ENCODE data around the gene C11orf91.

C11orf91 gene

DNA sequence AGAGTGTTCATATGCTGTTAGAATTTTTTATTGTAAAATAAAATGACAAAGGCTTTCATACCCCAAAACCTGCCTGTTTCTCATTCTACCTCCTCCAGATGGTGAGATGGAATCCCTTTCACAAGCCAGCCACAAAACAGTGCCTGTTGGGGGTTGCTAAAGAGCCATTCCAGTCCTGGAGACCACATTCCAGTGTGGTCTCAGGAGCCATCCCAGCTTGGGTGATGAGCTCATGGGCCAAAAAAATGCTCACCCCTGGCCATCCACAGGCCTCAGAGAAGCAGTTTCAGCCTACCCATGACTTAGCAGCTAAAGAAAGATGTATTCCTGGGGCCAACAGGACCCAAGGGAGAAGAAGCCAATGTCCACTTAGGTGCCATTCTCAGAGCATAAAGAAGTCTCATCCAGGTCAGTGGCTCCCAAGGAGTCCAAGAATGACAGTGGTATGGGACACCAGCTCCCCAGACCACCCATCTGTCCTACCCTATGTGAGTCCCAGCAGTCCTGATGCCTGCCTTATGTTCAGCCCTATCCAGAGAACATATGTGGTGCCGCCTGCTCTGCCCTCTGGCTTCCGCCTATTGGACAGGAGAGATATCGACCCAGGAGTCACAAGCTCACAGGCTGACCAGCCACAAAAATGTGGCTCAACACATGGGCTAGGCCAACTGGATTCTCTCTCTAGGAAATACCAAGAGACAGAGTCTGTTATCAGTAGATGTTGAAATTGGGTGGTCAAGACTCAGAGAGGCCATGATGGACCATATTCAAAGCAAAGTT is 26.4 kb downstream of the C11orf91 start:
- no peak for DNase-seq (ENCODE audit: low read depth, low spot score)
- H3K4me3 ChIP-seq, result no peak overlapping the region
- H3K36me3 ChIP-seq (ENCODE audit: insufficient read depth, low read length), result no peaks in the 10 kb centered on the region
- TF ChIP-seq POLR2AphosphoS5 (IDR thresholded peaks at IDR 0.05; ENCODE audit: borderline replicate concordance, low read depth, low read length) (no peak), FOXP2 (optimal IDR thresholded peaks at IDR 0.05; ENCODE audit: control extremely low read depth, extremely low read length, insufficient read depth) (no peak), EZH2 (IDR thresholded peaks at IDR 0.05) (no peak)
- H3K9ac ChIP-seq (ENCODE audit: insufficient read length), result no peak overlapping the region
- H3K9me3 ChIP-seq (ENCODE audit: low read depth, low read length), result no peaks in the 10 kb centered on the region
- H3K27ac ChIP-seq, result no peak overlapping the region

DNA sequence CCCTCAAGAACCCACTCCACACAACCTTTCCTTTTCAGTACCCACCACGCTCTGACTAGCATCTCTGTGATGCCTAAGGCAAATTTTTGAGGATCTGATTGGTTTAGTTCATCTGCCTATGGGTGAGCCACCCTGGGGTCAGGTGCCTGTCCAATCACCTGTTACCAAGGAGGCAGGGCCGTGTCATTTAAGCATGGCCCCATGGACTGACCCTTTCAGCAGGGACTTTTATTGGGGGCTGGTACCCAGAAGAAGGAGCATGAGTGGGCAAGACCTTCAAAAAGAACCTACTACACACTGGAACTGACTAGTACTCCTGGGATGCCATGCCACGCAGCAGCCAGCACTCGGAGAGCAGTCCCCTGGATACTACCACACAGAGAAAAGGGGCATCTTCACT is 28.4 kb downstream of the C11orf91 start:
- no peak for TF ChIP-seq FOXP2 (optimal IDR thresholded peaks at IDR 0.05; ENCODE audit: control extremely low read depth, extremely low read length, insufficient read depth)
- no peak for TF ChIP-seq EZH2 (IDR thresholded peaks at IDR 0.05)
- no peak for TF ChIP-seq POLR2AphosphoS5 (IDR thresholded peaks at IDR 0.05; ENCODE audit: borderline replicate concordance, low read depth, low read length)
- Histone ChIP-seq H3K9me3 (ENCODE audit: low read depth, low read length) (no peaks in the 10 kb centered on the region), H3K4me3 (no peak overlapping the region), H3K27ac (no peak overlapping the region), H3K9ac (ENCODE audit: insufficient read length) (no peak overlapping the region), H3K36me3 (ENCODE audit: insufficient read depth, low read length) (no peaks in the 10 kb centered on the region)
- DNase-seq (ENCODE audit: low read depth, low spot score), result no peak

DNA sequence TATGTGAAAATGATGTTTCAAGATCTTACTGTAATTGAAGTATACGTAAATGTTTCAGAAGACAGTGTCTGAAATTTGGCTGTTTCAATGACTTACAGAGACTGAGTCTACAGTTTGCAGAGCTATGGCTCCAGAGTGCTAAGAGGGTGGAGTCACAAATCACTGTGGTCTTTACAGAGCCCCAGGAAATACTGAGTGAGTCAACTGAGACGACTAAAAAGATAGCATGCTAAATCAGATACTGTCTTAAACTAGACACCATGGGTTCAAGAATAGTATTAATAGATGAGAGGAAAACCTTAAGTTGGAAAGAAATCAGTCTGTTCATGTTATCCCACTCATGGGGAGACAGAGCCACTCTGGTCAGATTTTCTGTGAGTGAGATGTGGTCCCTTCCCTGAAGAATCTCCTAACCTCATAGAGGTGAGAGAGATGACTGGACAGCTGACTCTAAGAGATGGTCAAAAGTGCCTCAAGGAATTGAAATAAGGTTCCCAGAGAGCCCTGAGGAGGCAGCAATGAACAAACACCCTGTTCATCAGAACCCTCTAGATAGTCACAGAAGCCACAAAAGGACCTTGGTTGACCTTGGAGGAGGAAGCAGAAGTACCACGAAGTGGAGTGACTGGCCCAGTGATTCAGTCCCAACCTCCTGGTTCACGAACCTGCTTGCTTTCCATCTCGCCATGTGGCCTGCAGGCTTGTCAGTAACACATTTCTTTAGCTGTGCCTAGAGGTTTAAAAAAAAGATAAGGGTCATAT is 30.2 kb downstream of the C11orf91 start:
- no peak for TF ChIP-seq POLR2AphosphoS5 (IDR thresholded peaks at IDR 0.05; ENCODE audit: borderline replicate concordance, low read depth, low read length)
- no peak for TF ChIP-seq EZH2 (IDR thresholded peaks at IDR 0.05)
- TF ChIP-seq FOXP2 (optimal IDR thresholded peaks at IDR 0.05; ENCODE audit: control extremely low read depth, extremely low read length, insufficient read depth), result no peak
- no peak overlapping the region for H3K9ac ChIP-seq (ENCODE audit: insufficient read length)

DNA sequence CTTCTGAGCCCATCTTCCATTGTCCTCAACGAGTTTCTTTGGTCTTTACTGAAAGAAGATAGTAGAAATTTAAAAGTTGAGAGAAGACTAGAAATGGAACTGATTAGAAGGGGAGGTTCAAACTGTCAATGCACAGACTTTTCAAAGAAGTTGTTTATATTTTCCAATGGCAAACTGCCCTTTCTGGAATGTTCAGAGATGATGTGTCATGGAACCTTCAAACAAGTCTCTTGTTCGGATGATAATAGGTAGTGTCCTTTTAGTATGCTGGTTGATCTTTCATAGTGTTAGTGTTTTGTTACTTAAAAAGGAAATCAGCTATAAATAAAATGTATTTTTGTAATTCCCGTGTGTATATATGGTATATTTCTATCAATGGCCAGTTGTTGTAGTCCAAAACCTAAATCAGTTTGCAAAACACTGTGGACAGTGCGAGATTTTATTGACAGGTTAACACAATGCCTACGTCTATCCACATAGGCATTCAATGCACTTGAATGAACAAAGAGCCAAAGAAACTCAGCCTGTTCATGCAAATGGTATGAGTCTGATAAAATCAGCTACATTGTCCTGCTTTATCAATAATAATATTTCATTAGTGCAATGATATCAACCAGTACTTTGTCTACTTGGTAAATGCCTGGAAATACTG is 30.9 kb downstream of the C11orf91 start:
- no peak for DNase-seq (ENCODE audit: low read depth, low spot score)
- TF ChIP-seq POLR2AphosphoS5 (IDR thresholded peaks at IDR 0.05; ENCODE audit: borderline replicate concordance, low read depth, low read length) (no peak), FOXP2 (optimal IDR thresholded peaks at IDR 0.05; ENCODE audit: control extremely low read depth, extremely low read length, insufficient read depth) (no peak), EZH2 (IDR thresholded peaks at IDR 0.05) (no peak)
- no peaks in the 10 kb centered on the region for H3K9me3 ChIP-seq (ENCODE audit: low read depth, low read length)
- H3K4me3 ChIP-seq, result no peak overlapping the region
- no peak overlapping the region for H3K27ac ChIP-seq
- no peaks in the 10 kb centered on the region for H3K36me3 ChIP-seq (ENCODE audit: insufficient read depth, low read length)
- H3K9ac ChIP-seq (ENCODE audit: insufficient read length), result no peak overlapping the region

More for the DNA sequence above, 30.2 kb downstream of the C11orf91 start:
- H3K9me3 ChIP-seq (ENCODE audit: low read depth, low read length), result no peaks in the 10 kb centered on the region
- no peak overlapping the region for H3K4me3 ChIP-seq
- no peak overlapping the region for H3K27ac ChIP-seq
- H3K36me3 ChIP-seq (ENCODE audit: insufficient read depth, low read length), result no peaks in the 10 kb centered on the region
- no peak for DNase-seq (ENCODE audit: low read depth, low spot score)

DNA sequence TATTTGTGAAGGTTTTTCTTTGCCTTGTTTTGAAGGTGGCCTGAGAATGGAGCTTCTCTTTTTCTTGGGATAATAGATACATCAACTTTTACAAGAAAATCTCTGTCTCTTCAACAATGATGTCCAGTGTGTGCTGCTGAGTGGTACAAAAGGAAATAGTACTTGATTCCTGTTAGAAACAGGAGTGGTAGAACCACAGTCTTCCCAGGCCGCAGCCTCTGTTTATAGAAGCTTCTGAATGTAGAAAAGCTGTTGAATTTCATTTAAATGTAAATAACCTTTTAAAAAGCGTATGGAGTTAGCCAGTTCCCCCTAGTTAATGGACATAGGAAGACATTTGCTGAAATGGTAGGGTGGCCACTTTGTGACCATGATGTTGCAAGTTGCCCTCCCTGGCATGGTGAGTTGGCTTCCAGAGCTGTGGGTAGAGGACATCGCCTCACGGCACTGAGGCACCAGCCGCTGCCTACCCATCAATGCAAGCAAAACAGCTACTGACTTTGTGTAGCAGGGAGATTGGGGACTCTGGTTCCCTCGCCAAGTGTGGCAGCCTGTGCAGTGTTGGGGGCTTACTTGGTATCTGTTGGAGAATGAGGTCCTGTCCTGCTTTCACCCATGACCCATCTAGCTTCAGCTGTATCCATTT is 31.6 kb downstream of the C11orf91 start:
- Histone ChIP-seq H3K9ac (ENCODE audit: insufficient read length) (no peak overlapping the region), H3K36me3 (ENCODE audit: insufficient read depth, low read length) (no peaks in the 10 kb centered on the region), H3K27ac (no peak overlapping the region), H3K4me3 (no peak overlapping the region), H3K9me3 (ENCODE audit: low read depth, low read length) (no peaks in the 10 kb centered on the region)
- TF ChIP-seq FOXP2 (optimal IDR thresholded peaks at IDR 0.05; ENCODE audit: control extremely low read depth, extremely low read length, insufficient read depth), result no peak
- TF ChIP-seq POLR2AphosphoS5 (IDR thresholded peaks at IDR 0.05; ENCODE audit: borderline replicate concordance, low read depth, low read length), result no peak
- TF ChIP-seq EZH2 (IDR thresholded peaks at IDR 0.05), result no peak
- no peak for DNase-seq (ENCODE audit: low read depth, low spot score)

DNA sequence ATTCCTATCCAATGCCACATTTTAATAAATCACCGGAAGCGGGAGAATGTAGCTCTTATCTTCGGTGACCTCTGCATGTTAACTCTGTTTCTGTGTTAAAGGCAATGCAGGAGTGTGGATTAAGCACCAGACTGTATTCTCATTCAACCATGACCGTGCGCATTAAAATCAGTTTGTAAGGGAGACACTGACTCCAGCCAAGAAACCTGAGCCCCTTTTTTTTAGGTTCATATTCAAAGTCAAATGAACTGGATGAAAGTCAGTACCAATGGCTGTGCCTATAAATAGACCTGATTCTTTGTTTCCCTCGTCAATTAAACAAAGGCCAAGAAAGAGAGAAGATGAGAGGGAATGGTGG is 32.2 kb downstream of the C11orf91 start:
- H3K4me3 ChIP-seq, result no peak overlapping the region
- no peaks in the 10 kb centered on the region for H3K9me3 ChIP-seq (ENCODE audit: low read depth, low read length)
- no peak overlapping the region for H3K9ac ChIP-seq (ENCODE audit: insufficient read length)
- no peak overlapping the region for H3K27ac ChIP-seq
- H3K36me3 ChIP-seq (ENCODE audit: insufficient read depth, low read length), result no peaks in the 10 kb centered on the region
- TF ChIP-seq FOXP2 (optimal IDR thresholded peaks at IDR 0.05; ENCODE audit: control extremely low read depth, extremely low read length, insufficient read depth) (no peak), EZH2 (IDR thresholded peaks at IDR 0.05) (no peak), POLR2AphosphoS5 (IDR thresholded peaks at IDR 0.05; ENCODE audit: borderline replicate concordance, low read depth, low read length) (no peak)
- no peak for DNase-seq (ENCODE audit: low read depth, low spot score)

DNA sequence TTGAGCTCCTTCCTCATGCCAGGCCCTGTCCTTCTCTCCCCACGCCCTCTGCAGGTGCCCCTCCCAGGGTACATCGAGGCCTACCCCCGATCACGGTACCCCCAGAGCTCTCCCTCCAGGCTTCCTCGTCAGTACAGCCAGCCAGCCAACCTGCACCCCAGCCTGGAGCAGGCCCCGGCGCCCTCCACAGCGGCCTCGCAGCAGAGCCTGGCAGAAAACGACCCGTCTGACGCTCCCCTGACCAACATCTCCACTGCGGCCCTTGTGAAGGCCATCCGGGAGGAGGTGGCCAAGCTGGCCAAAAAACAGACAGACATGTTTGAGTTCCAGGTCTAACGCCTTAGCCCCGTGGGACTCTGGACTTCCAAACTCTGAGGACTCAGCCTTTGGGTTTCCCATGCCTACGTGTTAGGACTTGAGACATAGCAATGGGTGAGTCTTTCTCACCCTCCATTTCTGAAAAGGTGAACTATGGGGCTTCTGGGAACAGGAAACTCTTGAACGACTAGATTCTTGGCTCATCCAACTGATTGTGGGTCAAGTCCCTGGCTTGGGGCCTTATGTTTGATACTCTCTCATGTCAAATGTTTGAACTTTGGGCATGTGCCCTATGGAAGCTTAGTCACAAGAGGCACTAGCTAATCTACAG is 32.7 kb downstream of the C11orf91 start:
- H3K9me3 ChIP-seq (ENCODE audit: low read depth, low read length), result no peaks in the 10 kb centered on the region
- no peak for DNase-seq (ENCODE audit: low read depth, low spot score)
- no peak overlapping the region for H3K4me3 ChIP-seq
- H3K27ac ChIP-seq, result no peak overlapping the region
- TF ChIP-seq FOXP2 (optimal IDR thresholded peaks at IDR 0.05; ENCODE audit: control extremely low read depth, extremely low read length, insufficient read depth), result no peak
- TF ChIP-seq POLR2AphosphoS5 (IDR thresholded peaks at IDR 0.05; ENCODE audit: borderline replicate concordance, low read depth, low read length), result no peak
- no peak for TF ChIP-seq EZH2 (IDR thresholded peaks at IDR 0.05)
- no peak overlapping the region for H3K9ac ChIP-seq (ENCODE audit: insufficient read length)
- no peaks in the 10 kb centered on the region for H3K36me3 ChIP-seq (ENCODE audit: insufficient read depth, low read length)
